ENCODE measurements around the gene MAP3K14. TPM values are rescaled to one million over a fixed set of nuclear protein-coding genes. Genes with fewer than 3 reads are reported as not detected.
"Not testable (repeated sequence)": the region's sequence is repeated elsewhere in the genome, so short reads cannot be mapped to it uniquely, and the experiment has no call there.

Gene MAP3K14
- total RNA-seq, 1 donor from 2014 or later = 5.2 TPM

DNA sequence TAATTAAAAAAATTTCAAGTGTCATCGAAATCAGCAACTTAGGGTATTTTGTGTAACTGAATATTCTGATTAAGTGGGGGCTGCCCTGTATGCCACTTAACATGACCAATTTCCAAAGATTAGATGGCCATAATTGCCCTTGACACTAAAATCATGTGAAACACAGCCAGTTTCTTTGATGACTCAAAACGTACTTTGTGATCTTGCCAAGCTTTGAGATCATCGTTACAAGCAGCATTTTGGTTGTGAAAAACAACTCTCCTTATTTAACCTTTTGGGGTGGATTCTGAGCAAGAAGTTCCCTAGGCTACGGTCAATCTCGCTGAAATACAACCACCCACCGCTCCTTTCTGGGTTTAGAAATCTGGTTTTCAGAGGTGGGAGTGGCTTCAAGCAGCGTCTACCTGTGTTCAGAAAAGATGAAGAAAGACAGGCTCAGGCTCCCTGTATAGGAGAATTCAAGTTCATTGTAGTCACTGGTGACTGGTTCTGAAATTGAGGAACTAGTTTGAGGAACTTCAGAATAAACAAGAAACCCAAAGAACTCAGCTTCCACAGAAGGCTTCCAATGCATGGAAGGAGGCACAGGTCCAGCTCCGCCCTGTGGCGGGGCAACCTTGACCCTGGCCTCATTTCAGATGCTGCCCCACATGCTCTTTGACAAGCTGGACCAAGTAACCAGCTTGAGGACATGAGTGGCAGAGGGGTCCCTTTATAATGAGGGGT is 9.4 kb downstream of the MAP3K14 start:
- no peak for DNase-seq (ENCODE audit: low spot score)
- Mint-ChIP-seq H3K27ac (ENCODE audit: unreplicated experiment) (no peak overlapping the region), H3K9me3 (ENCODE audit: unreplicated experiment) (no peaks in the 10 kb centered on the region)

DNA sequence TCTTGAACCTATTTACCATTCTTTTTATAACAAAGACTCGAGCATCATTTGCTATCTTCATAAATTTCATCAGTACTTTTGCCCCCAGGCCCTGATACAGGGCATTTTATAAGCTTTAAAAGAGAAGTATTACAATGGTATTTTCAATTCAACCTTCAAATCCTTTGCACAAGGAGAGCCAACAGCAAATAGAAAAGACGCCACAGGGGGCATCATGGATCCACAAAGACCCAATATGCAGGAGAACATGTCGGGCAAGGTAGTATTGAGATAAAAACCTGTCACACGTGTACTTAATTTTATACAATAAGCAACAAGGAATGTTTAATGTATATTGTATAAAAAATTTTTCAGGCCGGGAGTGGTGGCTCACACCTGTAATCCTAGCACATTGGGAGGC is 10.2 kb downstream of the MAP3K14 start:
- no peaks in the 10 kb centered on the region for H3K4me1 Mint-ChIP-seq (ENCODE audit: unreplicated experiment)
- DNase-seq (ENCODE audit: low spot score) = no peak
- H3K27me3 Mint-ChIP-seq (ENCODE audit: unreplicated experiment) = peaks cover 5% of the 10 kb centered on the region
- H3K9me3 Mint-ChIP-seq (ENCODE audit: unreplicated experiment) = no peaks in the 10 kb centered on the region
- peaks cover 4% of the 10 kb centered on the region for H3K36me3 Mint-ChIP-seq (ENCODE audit: low read depth, unreplicated experiment)
- TF ChIP-seq CTCF (IDR thresholded peaks at IDR 0.05; ENCODE audit: unreplicated experiment) = no peak
- H3K4me3 Mint-ChIP-seq (ENCODE audit: unreplicated experiment) = no peak overlapping the region
- no peak overlapping the region for H3K27ac Mint-ChIP-seq (ENCODE audit: unreplicated experiment)

More for the DNA sequence above, 9.4 kb downstream of the MAP3K14 start:
- peaks cover 6% of the 10 kb centered on the region for H3K27me3 Mint-ChIP-seq (ENCODE audit: unreplicated experiment)
- no peaks in the 10 kb centered on the region for H3K4me1 Mint-ChIP-seq (ENCODE audit: unreplicated experiment)
- no peak overlapping the region for H3K4me3 Mint-ChIP-seq (ENCODE audit: unreplicated experiment)
- H3K36me3 Mint-ChIP-seq (ENCODE audit: low read depth, unreplicated experiment) = peaks cover 4% of the 10 kb centered on the region
- no peak for TF ChIP-seq CTCF (IDR thresholded peaks at IDR 0.05; ENCODE audit: unreplicated experiment)

DNA sequence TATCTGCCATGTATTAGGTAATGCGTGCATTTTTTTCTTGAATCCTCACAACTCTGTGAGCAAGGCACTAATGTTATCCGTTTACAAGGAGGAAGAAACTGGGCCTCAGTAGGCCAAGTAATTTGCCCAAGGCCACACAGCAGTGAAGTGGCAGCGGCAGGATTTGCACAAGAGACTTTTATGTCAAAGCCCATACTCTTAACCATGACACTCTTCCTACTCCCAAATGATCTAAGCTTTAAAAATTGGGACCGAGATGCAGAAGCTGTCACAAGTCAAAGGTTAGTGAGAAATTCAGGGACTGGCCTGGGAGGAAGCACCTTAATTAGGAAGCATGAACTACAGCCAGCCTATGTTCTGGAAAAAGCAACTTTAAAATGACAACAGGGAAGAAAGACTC is 10.7 kb downstream of the MAP3K14 start:
- Mint-ChIP-seq H3K36me3 (ENCODE audit: low read depth, unreplicated experiment) (peaks cover 4% of the 10 kb centered on the region), H3K4me3 (ENCODE audit: unreplicated experiment) (no peak overlapping the region), H3K27me3 (ENCODE audit: unreplicated experiment) (peaks cover 5% of the 10 kb centered on the region), H3K4me1 (ENCODE audit: unreplicated experiment) (no peaks in the 10 kb centered on the region), H3K9me3 (ENCODE audit: unreplicated experiment) (no peaks in the 10 kb centered on the region), H3K27ac (ENCODE audit: unreplicated experiment) (no peak overlapping the region)
- no peak for DNase-seq (ENCODE audit: low spot score)
- TF ChIP-seq CTCF (IDR thresholded peaks at IDR 0.05; ENCODE audit: unreplicated experiment) = no peak

DNA sequence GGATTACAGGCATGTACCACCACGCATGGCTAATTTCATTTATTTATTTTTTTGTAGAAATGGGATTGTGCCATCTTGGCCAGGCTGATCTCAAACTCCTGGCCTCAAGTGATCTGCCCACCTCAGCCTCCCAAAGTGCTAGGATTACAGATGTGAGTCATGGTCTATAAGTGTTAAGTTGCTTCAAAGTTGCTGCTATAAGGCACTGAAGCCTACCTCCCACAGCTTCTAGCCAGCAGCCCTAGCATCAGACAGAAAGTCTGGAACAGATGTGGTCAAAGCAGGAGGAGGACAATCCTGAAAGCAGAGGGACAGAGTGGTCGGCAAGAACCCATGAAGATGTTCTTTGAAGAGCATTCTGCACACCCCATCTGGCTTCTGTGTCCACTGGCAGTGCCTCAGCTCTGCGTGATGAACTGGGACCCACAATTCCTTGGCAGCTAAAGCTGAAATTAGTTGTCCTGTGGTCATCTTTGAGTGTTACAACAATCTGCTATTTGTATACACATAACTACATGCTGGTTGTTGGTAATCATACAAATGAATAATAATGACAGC is 11.2 kb downstream of the MAP3K14 start:
- Mint-ChIP-seq H3K4me3 (ENCODE audit: unreplicated experiment) (no peak overlapping the region), H3K4me1 (ENCODE audit: unreplicated experiment) (peaks cover under 1% of the 10 kb centered on the region), H3K27ac (ENCODE audit: unreplicated experiment) (no peak overlapping the region), H3K27me3 (ENCODE audit: unreplicated experiment) (peaks cover 4% of the 10 kb centered on the region), H3K36me3 (ENCODE audit: low read depth, unreplicated experiment) (peaks cover 4% of the 10 kb centered on the region), H3K9me3 (ENCODE audit: unreplicated experiment) (no peaks in the 10 kb centered on the region)
- TF ChIP-seq CTCF (IDR thresholded peaks at IDR 0.05; ENCODE audit: unreplicated experiment) = no peak
- DNase-seq (ENCODE audit: low spot score) = no peak

- Mint-ChIP-seq H3K27ac (ENCODE audit: unreplicated experiment) (no peak overlapping the region), H3K9me3 (ENCODE audit: unreplicated experiment) (no peaks in the 10 kb centered on the region), H3K36me3 (ENCODE audit: low read depth, unreplicated experiment) (no peaks in the 10 kb centered on the region), H3K4me1 (ENCODE audit: unreplicated experiment) (peaks cover 6% of the 10 kb centered on the region), H3K27me3 (ENCODE audit: unreplicated experiment) (peaks cover 1% of the 10 kb centered on the region), H3K4me3 (ENCODE audit: unreplicated experiment) (no peak overlapping the region)
- DNase-seq (ENCODE audit: low spot score) = no peak
- no peak for TF ChIP-seq CTCF (IDR thresholded peaks at IDR 0.05; ENCODE audit: unreplicated experiment)
Measured at GRCh38 chr17:45302649-45303173, 14.1 kb downstream of the MAP3K14 start.

DNA sequence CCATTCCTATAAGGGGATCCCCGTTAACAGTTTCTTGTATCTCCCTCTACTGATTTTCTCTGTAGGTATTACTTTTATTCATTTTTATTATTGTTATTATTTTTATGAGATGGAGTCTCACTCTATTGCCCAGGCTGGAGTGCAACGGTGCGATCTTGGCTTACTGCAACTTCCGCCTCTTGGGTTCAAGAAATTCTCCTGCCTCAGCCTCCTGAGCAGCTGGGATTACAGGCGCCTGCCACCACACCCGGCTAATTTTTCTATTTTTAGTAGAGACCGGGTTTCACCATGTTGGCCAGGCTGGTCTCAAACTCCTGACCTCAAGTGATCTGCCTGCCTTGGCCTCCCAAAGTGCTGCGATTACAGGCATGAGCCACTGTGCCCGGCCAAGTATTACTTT is 14.6 kb downstream of the MAP3K14 start:
- not testable (repeated sequence) for H3K9me3 Mint-ChIP-seq (ENCODE audit: unreplicated experiment); H3K4me1 Mint-ChIP-seq (ENCODE audit: unreplicated experiment)

More for the DNA sequence above, 14.6 kb downstream of the MAP3K14 start:
- not testable (repeated sequence) for H3K27ac Mint-ChIP-seq (ENCODE audit: unreplicated experiment); H3K27me3 Mint-ChIP-seq (ENCODE audit: unreplicated experiment); H3K36me3 Mint-ChIP-seq (ENCODE audit: low read depth, unreplicated experiment); DNase-seq (ENCODE audit: low spot score); H3K4me3 Mint-ChIP-seq (ENCODE audit: unreplicated experiment)

Data from endothelial cell (in vitro differentiated cells).